ENCODE results near the gene PKD1. TPM values are rescaled to one million over a fixed set of nuclear protein-coding genes. Genes with fewer than 3 reads are reported as not detected.
A peak's percentile ranks its signal among the peaks of the same experiment; 100 is the strongest.

Gene PKD1
- total and polyA plus RNA-seq, 2 of the 13 experiments (the other 11 are each of a cell fraction or from before 2014, with no cell fraction given), result 22.1 to 23.0 TPM

DNA sequence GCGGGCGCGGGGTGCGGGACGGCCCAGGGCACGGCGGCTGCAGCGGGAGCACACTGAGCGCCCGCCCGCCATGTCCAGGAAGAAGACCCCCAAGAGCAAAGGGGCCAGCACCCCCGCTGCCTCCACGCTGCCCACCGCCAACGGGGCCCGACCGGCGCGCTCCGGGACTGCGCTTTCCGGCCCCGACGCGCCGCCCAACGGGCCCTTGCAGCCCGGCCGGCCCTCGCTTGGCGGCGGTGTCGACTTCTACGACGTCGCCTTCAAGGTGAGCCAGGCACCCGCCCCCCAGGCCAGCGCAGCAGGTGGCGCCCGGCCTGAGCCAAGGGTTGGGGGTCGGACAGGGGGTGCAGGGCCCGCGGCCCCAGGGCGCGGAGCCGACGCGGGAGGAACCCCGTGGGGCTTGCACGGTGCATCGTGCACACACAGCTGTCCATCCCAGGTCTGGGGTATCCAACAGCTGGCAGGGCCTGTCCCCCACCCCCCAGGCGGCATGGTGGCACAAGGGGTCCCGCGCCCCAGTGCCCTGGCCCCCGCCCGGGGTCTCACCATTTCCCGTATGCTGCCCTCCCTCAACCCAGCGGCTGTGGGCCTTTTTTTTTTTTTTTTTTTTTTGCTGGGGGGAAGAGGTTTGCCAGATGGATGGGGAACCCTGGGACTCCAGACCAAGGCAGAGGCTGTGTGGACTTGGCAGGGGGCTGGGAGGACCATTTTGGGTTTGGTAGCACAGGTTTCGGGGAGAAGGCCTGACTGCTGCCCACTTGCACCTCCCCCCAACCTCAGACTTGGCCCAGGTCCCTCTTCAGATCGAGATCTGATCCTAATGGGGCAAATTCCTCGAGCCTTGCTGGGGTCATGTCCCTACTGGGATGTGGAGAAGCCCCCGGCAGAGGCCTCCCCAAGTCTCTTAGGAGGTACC, 13.3 kb upstream of the PKD1 start (continued):
- TF ChIP-seq HNRNPH1 (optimal IDR thresholded peaks at IDR 0.05; ENCODE audit: low read depth, low read length) (no peak), ZMYM4 (CRISPR knock-in tag; IDR thresholded peaks at IDR 0.05) (peak; percentile 41; the same call in 1 of the 2 replicates), ZNF816 (CRISPR knock-in tag; IDR thresholded peaks at IDR 0.05; ENCODE audit: borderline replicate concordance) (no peak), ZNF878 (CRISPR knock-in tag; IDR thresholded peaks at IDR 0.05) (no peak), CENPX (CRISPR knock-in tag; IDR thresholded peaks at IDR 0.05) (no peak), FOXC1 (CRISPR knock-in tag; IDR thresholded peaks at IDR 0.05; ENCODE audit: borderline replicate concordance) (no peak), DNMT3B (CRISPR knock-in tag; conservative IDR thresholded peaks at IDR 0.05) (no peak), ZNF569 (CRISPR knock-in tag; IDR thresholded peaks at IDR 0.05; ENCODE audit: borderline replicate concordance) (no peak), ZNF180 (CRISPR knock-in tag; IDR thresholded peaks at IDR 0.05; ENCODE audit: borderline replicate concordance, low read depth) (no peak), ZBTB7A (CRISPR knock-in tag; IDR thresholded peaks at IDR 0.05) (peak; percentile 68; the same call in 1 of the 2 replicates), PCBP1 (IDR thresholded peaks at IDR 0.05; ENCODE audit: borderline replicate concordance, low read depth, low read length) (0 out of 2 replicates have a peak, but pooled peaks have one; percentile 20), KDM2A (CRISPR knock-in tag; IDR thresholded peaks at IDR 0.05; ENCODE audit: borderline replicate concordance, low read depth) (peak; percentile 28), CHCHD3 (CRISPR knock-in tag; IDR thresholded peaks at IDR 0.05) (0 out of 2 replicates have a peak, but pooled peaks have one; percentile 55), POGZ (CRISPR knock-in tag; IDR thresholded peaks at IDR 0.05) (no peak), ZNF670 (CRISPR knock-in tag; IDR thresholded peaks at IDR 0.05; ENCODE audit: borderline replicate concordance) (no peak), RXRA (CRISPR knock-in tag; IDR thresholded peaks at IDR 0.05) (no peak), ZNF333 (CRISPR knock-in tag; IDR thresholded peaks at IDR 0.05; ENCODE audit: borderline replicate concordance) (no peak), ZNF841 (CRISPR knock-in tag; IDR thresholded peaks at IDR 0.05; ENCODE audit: borderline replicate concordance) (no peak)
- TF ChIP-seq, protein P1, sequence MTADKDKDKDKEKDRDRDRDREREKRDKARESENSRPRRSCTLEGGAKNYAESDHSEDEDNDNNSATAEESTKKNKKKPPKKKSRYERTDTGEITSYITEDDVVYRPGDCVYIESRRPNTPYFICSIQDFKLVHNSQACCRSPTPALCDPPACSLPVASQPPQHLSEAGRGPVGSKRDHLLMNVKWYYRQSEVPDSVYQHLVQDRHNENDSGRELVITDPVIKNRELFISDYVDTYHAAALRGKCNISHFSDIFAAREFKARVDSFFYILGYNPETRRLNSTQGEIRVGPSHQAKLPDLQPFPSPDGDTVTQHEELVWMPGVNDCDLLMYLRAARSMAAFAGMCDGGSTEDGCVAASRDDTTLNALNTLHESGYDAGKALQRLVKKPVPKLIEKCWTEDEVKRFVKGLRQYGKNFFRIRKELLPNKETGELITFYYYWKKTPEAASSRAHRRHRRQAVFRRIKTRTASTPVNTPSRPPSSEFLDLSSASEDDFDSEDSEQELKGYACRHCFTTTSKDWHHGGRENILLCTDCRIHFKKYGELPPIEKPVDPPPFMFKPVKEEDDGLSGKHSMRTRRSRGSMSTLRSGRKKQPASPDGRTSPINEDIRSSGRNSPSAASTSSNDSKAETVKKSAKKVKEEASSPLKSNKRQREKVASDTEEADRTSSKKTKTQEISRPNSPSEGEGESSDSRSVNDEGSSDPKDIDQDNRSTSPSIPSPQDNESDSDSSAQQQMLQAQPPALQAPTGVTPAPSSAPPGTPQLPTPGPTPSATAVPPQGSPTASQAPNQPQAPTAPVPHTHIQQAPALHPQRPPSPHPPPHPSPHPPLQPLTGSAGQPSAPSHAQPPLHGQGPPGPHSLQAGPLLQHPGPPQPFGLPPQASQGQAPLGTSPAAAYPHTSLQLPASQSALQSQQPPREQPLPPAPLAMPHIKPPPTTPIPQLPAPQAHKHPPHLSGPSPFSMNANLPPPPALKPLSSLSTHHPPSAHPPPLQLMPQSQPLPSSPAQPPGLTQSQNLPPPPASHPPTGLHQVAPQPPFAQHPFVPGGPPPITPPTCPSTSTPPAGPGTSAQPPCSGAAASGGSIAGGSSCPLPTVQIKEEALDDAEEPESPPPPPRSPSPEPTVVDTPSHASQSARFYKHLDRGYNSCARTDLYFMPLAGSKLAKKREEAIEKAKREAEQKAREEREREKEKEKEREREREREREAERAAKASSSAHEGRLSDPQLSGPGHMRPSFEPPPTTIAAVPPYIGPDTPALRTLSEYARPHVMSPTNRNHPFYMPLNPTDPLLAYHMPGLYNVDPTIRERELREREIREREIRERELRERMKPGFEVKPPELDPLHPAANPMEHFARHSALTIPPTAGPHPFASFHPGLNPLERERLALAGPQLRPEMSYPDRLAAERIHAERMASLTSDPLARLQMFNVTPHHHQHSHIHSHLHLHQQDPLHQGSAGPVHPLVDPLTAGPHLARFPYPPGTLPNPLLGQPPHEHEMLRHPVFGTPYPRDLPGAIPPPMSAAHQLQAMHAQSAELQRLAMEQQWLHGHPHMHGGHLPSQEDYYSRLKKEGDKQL (CRISPR knock-in tag; IDR thresholded peaks at IDR 0.05; ENCODE audit: low read depth), result no peak
- TF ChIP-seq, protein P2, sequence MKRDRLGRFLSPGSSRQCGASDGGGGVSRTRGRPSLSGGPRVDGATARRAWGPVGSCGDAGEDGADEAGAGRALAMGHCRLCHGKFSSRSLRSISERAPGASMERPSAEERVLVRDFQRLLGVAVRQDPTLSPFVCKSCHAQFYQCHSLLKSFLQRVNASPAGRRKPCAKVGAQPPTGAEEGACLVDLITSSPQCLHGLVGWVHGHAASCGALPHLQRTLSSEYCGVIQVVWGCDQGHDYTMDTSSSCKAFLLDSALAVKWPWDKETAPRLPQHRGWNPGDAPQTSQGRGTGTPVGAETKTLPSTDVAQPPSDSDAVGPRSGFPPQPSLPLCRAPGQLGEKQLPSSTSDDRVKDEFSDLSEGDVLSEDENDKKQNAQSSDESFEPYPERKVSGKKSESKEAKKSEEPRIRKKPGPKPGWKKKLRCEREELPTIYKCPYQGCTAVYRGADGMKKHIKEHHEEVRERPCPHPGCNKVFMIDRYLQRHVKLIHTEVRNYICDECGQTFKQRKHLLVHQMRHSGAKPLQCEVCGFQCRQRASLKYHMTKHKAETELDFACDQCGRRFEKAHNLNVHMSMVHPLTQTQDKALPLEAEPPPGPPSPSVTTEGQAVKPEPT (CRISPR knock-in tag; IDR thresholded peaks at IDR 0.05; ENCODE audit: low read depth), result no peak
- TF ChIP-seq, protein P3, sequence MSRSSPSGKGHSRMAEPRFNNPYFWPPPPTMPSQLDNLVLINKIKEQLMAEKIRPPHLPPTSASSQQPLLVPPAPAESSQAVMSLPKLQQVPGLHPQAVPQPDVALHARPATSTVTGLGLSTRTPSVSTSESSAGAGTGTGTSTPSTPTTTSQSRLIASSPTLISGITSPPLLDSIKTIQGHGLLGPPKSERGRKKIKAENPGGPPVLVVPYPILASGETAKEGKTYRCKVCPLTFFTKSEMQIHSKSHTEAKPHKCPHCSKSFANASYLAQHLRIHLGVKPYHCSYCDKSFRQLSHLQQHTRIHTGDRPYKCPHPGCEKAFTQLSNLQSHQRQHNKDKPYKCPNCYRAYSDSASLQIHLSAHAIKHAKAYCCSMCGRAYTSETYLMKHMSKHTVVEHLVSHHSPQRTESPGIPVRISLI (CRISPR knock-in tag; IDR thresholded peaks at IDR 0.05; ENCODE audit: borderline replicate concordance), result no peak
